Measurements from ENCODE around the gene FAM204A.

GRCh38 chr10:118365702-118366101, 23.6 kb upstream of the FAM204A start:
- TF ChIP-seq, protein P1, sequence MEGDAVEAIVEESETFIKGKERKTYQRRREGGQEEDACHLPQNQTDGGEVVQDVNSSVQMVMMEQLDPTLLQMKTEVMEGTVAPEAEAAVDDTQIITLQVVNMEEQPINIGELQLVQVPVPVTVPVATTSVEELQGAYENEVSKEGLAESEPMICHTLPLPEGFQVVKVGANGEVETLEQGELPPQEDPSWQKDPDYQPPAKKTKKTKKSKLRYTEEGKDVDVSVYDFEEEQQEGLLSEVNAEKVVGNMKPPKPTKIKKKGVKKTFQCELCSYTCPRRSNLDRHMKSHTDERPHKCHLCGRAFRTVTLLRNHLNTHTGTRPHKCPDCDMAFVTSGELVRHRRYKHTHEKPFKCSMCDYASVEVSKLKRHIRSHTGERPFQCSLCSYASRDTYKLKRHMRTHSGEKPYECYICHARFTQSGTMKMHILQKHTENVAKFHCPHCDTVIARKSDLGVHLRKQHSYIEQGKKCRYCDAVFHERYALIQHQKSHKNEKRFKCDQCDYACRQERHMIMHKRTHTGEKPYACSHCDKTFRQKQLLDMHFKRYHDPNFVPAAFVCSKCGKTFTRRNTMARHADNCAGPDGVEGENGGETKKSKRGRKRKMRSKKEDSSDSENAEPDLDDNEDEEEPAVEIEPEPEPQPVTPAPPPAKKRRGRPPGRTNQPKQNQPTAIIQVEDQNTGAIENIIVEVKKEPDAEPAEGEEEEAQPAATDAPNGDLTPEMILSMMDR (IDR thresholded peaks at IDR 0.05) = no peak
- no peak for TF ChIP-seq POLR2A (IDR thresholded peaks at IDR 0.05)

Measured in testis (tissue), 2 donors.